GM18517 (cell line): Measurements from ENCODE around the gene HYPK.
A peak's percentile ranks its signal among the peaks of the same experiment; 100 is the strongest.
"Not testable (repeated sequence)": the region's sequence is repeated elsewhere in the genome, so short reads cannot be mapped to it uniquely, and the experiment has no call there.

Source experiments
- ATAC-seq: cut with Tn5 transposase; IDR thresholded peaks from one replicate; pipeline ENCODE4 v1.9.1; 2021; ENCODE audit warnings: mild to moderate bottlenecking, moderate library complexity; ENCODE audit not compliant: unreplicated experiment

Gene HYPK

GRCh38 chr15:43795197-43795596 lies 5.2 kb upstream of the HYPK start:
- ATAC-seq = no peak

GRCh38 chr15:43795997-43796396 lies 4.4 kb upstream of the HYPK start:
- ATAC-seq = no peak

DNA sequence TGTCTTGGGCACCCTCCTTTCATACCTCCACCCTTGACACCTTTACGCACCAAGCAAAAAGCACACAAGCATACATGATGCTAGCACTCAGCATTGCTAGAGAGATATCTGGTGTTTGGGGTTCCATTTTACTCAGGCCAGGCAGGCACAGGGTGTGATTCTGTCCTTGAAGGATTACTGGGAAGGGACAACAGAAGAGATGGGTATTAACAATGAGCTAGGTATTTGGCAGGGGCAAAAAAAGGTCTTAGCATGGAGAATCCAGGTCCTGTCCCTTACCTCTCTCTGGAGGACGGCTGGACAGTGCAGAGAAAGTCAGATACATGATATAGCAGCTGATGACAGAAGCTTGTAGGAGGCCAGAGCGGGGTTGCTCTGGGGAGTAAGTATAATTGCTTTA lies 3.8 kb upstream of the HYPK start:
- ATAC-seq = no peak

DNA sequence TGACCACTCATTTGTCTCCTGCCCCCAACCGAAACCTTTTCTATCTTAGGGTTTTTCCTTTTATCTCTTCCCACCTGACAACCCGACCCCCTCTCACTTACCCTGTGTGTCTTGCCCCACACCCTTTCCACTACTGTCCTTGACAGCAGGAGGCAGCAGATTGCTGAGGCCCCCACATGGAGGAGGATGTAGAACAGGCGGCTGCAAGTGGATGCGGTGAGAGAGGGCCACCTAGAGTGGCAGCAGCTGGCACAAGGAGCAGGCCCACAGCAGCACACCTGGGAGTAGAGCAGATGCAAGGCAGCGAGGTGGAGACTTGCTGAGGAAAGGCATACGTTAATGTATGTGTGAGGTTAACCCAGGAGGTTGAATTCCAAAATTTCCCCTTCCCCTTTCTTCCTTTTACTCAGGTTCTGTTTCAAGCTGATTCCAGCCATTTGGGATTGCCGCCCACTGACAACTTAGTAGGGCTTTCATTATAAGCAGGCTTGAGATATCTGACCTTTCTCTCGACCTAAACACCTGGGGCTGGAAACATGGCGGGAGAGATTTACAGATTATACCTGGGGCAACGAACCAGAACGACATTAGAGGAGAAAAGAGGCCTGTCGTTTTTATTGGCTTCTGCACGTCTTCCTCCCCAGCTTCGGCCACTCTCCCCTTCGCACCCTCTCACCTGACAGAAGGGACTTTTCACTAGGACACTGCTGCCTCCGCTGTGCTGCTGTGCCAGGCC lies 1.0 kb upstream of the HYPK start:
- no peak for ATAC-seq

- no peak for ATAC-seq
These were observed 484 bp upstream of the HYPK start, which contains the start of gene SERINC4 for GRCh38 chr15:43799945-43800285. Gene SERINC4, minus strand, starts transcription at chr15:43800220. Its CDS starts 234 bp downstream, at chr15:43799986.

GRCh38 chr15:43802676-43803075 lies 2.3 kb downstream of the HYPK start:
- ATAC-seq = not testable (repeated sequence)

DNA sequence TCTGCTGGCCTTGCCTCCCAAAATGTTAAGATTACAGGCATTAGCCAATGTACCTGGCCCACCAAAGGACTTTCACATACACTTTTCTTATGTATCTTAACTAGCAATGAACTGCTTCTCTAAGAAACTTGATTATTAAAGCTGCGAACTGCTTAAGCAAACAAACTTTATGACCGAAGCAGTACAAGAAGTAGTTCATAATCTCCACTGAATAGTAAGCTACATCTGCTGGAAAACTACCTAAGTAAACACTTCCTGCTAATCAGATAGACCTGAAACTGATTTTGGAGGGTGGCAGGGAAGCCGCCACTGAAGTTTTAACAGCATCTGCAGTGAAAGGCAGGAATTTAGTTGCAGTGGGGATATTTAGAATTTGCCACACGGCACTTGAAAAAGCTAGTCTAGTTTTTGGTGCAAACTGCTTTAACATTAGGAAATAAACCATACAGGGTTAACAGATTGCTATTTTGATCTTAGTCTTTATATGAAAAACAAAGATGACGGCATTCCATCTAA lies 8.1 kb downstream of the HYPK start:
- ATAC-seq = no peak

DNA sequence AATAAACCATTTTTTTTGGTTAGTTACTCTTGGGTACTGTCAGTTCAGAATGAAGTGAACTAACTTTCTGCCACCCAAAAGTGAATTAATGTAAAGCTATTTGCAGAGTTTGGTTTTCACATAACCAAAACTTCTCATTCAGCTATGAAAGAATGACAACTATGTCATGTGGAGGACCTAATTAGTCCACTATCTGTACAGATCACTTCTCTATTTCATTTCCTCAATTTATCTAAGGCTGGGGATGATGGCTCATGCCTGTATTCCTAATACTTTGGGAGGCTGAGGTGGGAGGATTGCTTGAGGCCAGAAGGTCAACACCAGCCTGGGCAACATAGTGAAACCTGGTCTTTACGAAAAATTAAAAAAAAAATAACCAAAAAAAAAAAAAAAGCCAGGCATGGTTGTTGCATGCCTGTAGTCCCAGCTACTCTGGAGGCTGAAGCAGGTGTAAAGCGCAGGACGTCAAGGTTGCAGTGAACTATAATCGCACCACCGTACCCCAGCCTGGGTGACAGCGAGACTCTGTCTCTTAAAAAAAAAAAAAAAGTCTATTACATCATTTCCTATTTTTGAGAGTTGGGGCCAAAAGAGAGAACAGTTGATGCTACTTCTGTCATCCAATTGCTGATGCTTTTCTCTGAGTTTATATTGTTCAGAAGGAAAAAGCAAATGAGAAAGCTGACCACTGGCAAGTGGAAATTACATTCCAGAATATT lies 8.7 kb downstream of the HYPK start:
- ATAC-seq = peak; percentile 66

- not testable (repeated sequence) for ATAC-seq
These were observed 14.7 kb downstream of the HYPK start for GRCh38 chr15:43815064-43815463.

DNA sequence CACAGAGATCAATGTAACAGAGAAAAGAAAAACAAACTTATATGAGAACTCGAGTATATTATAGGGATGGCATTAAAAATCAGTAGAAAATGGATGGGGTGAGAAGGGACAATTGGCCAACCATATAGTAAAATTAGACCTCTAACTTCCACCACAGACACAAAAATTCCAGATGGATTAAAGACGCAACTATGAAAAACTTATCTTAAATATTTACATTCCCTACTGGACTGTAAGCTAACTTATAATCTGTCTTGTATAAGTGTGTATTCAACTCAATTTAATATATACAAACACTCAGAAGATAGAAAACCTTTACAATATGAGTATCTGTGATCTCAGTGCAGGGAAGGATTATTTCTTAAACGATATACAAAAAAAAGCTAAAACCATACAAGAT lies 21.1 kb downstream of the HYPK start:
- no peak for ATAC-seq

DNA sequence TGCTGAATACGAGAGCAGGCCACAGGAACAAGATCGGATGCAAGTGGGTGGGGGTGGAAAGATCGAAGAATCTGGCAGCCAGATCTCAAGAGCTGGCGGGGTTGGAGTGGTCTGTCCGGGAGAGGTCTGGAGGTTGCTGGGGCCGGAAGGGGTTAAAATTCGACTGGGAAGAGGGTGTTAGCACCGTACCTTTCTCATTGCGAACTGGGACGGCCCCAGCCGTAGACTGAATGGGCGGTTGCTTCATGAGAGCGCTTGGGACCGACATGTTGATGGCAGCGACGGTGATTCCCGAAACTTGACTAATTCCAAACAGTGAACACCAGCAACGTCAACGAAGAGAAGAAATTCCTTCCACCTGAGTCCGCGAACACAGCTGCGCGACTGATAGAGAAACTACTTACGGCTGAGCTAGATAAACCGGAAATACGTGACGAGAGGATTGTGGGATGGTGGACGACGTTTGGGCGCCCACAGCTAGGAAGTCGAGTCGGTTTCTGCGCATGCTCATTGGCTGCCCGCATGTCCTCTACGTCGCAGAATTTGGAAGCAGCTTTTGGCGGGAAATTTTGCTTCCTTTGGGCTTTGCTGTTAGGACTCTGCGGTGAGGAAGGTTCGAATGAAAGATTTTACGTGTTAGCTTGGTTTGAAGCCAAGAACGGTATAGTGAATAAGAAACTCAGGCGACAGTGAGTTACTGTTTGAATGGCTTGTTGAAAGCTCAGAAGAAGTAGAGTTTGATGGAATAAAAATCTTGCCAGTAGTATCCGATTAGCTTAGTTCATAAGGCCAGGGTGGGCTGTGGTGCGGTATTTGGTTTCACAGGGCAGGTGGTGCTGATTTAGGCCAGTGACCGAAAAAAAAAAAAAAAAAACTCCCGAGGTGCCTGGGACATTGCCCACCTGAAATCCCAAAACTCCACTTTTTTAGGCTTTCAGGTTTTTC lies 24.2 kb downstream of the HYPK start, which contains the start of gene MFAP1:
TSS of gene MFAP1 (minus strand) at position 389 of the 945 bp plus-strand sequence. CDS start at position 268, 121 bp downstream.
- ATAC-seq = peak; percentile 78

GRCh38 chr15:43825305-43825704 lies 24.9 kb downstream of the HYPK start:
- not testable (repeated sequence) for ATAC-seq

DNA sequence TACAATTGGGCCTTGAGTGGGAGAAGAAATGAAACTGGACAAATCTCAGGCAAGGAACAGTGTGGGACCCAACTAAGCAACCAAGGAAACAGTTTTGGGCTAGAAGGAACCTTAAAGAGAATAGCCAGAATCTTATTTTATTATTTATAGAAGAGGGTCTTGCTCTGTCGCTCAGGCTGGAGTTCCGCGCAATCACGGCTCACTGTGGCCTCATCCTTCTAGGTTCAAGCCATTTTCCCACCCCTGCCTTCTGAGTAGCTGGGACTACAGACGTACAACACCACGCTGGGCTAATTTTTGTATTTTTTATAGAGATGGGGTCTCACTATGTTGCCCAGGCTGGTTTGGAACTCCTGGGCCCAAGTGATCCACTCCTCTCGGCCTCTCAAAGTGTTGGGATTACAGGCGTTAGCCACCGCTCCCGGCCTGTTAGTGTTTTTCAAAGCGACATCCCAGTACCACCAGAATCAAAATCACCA lies 25.7 kb downstream of the HYPK start:
- no peak for ATAC-seq

- no peak for ATAC-seq
These were observed 26.3 kb downstream of the HYPK start, which contains the start of gene WDR76 for GRCh38 chr15:43826508-43827341. Gene WDR76, plus strand, starts transcription at chr15:43827002. Its CDS starts 31 bp downstream, at chr15:43827033.

GRCh38 chr15:43828061-43828657 lies 27.8 kb downstream of the HYPK start:
- no peak for ATAC-seq

DNA sequence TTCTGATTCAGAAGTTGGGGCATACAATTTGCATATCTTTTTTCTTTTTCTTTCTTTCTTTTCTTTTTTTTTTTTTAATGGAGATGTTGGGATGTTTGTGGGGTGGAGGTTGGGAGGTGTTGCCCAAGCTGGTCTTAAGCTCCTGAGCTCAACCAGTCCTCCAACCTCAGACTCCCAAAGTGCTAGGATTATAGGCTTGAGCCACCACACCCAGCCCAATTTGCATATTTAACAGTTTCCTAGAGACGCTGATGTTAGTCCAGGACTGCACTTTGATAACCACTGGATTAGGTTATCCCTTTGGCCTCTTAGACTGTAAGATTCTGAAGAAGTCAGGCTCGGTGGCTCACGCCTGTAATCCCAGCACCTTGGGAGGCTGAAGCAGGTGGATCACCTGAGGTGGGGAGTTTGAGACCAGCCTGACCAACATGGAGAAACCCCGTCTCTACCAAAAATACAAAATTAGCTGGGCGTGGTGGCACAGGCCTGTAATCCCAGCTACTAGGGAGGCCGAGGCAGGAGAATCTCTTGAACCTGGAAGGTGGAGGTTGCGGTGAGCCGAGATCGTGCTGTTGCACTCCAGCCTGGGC lies 29.6 kb downstream of the HYPK start:
- ATAC-seq = not testable (repeated sequence)

GRCh38 chr15:43830691-43831275 lies 30.4 kb downstream of the HYPK start:
- ATAC-seq = not testable (repeated sequence)

GRCh38 chr15:43831519-43832052 lies 31.2 kb downstream of the HYPK start:
- not testable (repeated sequence) for ATAC-seq
